Activated CD8-positive, alpha-beta T cell treated with anti-CD3 and anti-CD28 coated beads, Interleukin-2, amount 10 ng/mL, durations not matched to agents 7 days and 5 days (primary cell): ENCODE measurements around the gene PCDHGA11. TPM values are rescaled to one million over a fixed set of nuclear protein-coding genes. Genes with fewer than 3 reads are reported as not detected.
"Not testable (repeated sequence)": the region's sequence is repeated elsewhere in the genome, so short reads cannot be mapped to it uniquely, and the experiment has no call there.

Experiments
- ATAC-seq: fragments of 150-1000 bp; cut with Tn5 transposase; one replicate; pipeline ENCODE4 v1.10.0; 2021; ENCODE audit warnings: moderate library complexity
- CTCF ChIA-PET: fragments of 350-600 bp; sonication (Branson Sonifier 250); formaldehyde crosslinking; loops from one replicate; lab custom pipeline; 2021; ENCODE audit warnings: antibody characterized with exemption; lab: Charles Lee
- POLR2A ChIA-PET: fragments of 350-600 bp; sonication (Branson Sonifier 250); formaldehyde crosslinking; loops from one replicate; lab custom pipeline; 2021; ENCODE audit warnings: antibody characterized with exemption; lab: Charles Lee
- DNase-seq: peaks from one replicate; pipeline ENCODE4 v3.0.0-alpha.2; 2020
- H3K27ac Mint-ChIP-seq: one replicate; pipeline ENCODE4 v1.8.0; 2021; ENCODE audit warnings: mild to moderate bottlenecking, mixed read lengths
- H3K27me3 Mint-ChIP-seq: one replicate; pipeline ENCODE4 v1.8.0; 2021; ENCODE audit warnings: low read depth, mixed read lengths
- H3K36me3 Mint-ChIP-seq: one replicate; pipeline ENCODE4 v1.8.0; 2021; ENCODE audit warnings: low read depth, mixed read lengths
- H3K4me1 Mint-ChIP-seq: one replicate; pipeline ENCODE4 v1.8.0; 2021; ENCODE audit warnings: low read depth, mixed read lengths
- H3K4me3 Mint-ChIP-seq: one replicate; pipeline ENCODE4 v1.8.0; 2021; ENCODE audit warnings: mild to moderate bottlenecking, mixed read lengths
- H3K9me3 Mint-ChIP-seq: one replicate; pipeline ENCODE4 v1.8.0; 2022; ENCODE audit warnings: mixed read lengths; ENCODE audit not compliant: insufficient read depth
- total RNA-seq, 2 experiments: library from RNA; stranded (reverse); gene quantifications; one replicate each; pipeline ENCODE4 v1.2.3, GENCODE V29; 2021

The PCDHGA11 gene
- total RNA-seq, 2 experiments from 2014 or later = 0.05 TPM; not detected in 1

DNA sequence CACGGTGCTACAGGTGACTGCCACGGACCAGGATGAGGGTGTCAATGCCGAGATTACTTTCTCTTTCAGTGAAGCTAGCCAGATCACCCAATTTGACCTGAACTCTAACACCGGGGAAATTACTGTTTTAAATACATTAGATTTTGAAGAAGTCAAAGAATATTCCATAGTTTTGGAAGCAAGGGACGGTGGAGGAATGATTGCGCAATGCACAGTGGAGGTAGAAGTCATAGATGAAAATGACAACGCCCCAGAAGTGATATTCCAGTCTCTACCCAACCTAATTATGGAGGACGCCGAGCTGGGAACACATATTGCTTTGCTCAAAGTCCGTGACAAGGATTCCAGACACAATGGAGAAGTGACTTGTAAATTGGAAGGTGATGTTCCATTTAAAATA is 32.2 kb upstream of the PCDHGA11 start:
- peaks cover 32% of the 10 kb centered on the region for H3K27me3 Mint-ChIP-seq
- no peaks in the 10 kb centered on the region for H3K4me1 Mint-ChIP-seq
- H3K27ac Mint-ChIP-seq = no peak overlapping the region
- DNase-seq (no peak), ATAC-seq (no peak)
- H3K4me3 Mint-ChIP-seq = peak overlapping the region; percentile 0
- CTCF ChIA-PET = interaction anchor here (0.8 to 2.5 kb wide), 2 partner anchors 25 to 125 kb away, joined by 3 to 9 read pairs; partner anchors contain the start of gene PCDHGA10
- peaks cover 5% of the 10 kb centered on the region for H3K36me3 Mint-ChIP-seq
- POLR2A ChIA-PET = no interaction called here
- H3K9me3 Mint-ChIP-seq = peaks cover 32% of the 10 kb centered on the region

DNA sequence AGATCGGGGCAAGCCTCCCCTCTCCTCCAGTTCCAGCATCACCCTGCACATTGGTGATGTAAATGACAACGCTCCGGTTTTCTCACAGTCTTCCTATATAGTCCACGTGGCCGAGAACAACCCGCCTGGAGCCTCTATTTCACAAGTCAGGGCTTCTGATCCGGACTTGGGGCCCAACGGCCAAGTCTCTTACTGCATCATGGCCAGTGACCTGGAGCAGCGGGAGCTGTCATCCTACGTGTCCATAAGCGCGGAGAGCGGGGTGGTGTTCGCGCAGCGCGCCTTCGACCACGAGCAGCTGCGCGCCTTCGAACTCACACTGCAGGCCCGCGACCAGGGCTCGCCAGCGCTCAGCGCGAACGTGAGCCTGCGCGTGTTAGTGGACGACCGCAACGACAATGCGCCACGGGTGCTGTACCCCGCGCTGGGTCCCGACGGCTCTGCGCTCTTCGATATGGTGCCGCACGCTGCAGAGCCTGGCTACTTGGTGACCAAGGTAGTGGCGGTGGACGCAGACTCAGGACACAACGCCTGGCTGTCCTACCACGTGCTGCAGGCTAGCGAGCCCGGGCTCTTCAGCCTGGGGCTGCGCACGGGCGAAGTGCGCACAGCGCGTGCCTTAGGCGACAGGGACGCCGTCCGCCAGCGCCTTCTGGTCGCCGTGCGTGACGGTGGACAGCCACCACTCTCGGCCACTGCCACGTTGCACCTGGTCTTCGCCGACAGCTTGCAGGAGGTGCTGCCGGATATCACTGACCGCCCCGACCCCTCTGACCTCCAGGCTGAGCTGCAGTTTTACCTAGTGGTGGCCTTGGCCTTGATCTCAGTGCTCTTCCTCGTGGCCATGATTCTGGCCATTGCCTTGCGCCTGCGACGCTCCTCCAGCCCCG is 31.5 kb upstream of the PCDHGA11 start:
- ATAC-seq (no peak), DNase-seq (no peak)
- Mint-ChIP-seq H3K27ac (no peak overlapping the region), H3K4me1 (no peaks in the 10 kb centered on the region), H3K4me3 (no peak overlapping the region), H3K27me3 (peaks cover 30% of the 10 kb centered on the region), H3K36me3 (peaks cover 6% of the 10 kb centered on the region), H3K9me3 (peaks cover 34% of the 10 kb centered on the region)
- ChIA-PET CTCF (interaction anchor here (0.8 to 2.5 kb wide), 2 partner anchors 24 to 124 kb away, joined by 3 to 9 read pairs; partner anchors contain the start of gene PCDHGA10), POLR2A (no interaction called here)

DNA sequence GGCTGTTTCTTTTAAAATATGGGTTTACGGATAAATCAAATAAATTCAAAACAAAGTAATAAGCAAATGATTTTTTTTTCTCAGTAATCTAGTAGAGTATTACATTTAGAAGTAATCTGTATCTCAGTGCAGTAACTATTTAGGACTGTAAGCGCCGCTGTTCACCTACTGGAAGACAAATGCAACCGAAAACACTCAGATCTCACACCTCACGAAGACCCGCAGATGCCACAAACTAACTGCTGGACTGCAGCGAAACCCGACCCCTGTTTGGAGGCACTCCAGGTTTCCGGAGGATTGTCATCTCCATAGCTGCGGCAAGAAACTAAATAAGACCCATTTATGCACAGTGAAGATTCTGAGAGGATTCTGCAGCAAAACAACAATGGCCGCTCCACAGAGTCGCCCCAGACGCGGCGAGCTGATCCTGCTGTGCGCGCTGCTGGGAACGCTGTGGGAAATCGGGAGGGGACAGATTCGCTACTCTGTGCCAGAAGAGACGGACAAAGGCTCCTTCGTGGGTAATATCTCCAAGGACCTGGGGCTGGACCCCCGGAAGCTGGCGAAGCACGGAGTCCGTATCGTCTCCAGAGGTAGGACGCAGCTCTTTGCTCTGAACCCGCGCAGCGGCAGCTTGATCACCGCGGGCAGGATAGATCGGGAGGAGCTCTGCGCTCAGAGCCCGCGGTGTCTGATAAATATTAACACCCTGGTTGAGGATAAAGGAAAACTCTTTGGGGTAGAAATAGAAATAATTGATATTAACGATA is 28.2 kb upstream of the PCDHGA11 start, which contains the start of gene PCDHGA8:
Gene PCDHGA8 (plus strand): TSS at position 205 of the 770 bp plus-strand sequence. CDS start 181 bp downstream, at position 386.
- Mint-ChIP-seq H3K27me3 (peaks cover 35% of the 10 kb centered on the region), H3K27ac (no peak within 1 kb of the TSS), H3K36me3 (peaks cover 9% of the 10 kb centered on the region), H3K4me1 (no peaks in the 10 kb centered on the region), H3K9me3 (peaks cover 39% of the 10 kb centered on the region), H3K4me3 (no peak within 1 kb of the TSS)
- POLR2A ChIA-PET = no interaction called here
- CTCF ChIA-PET = interaction anchor here (1.0 to 2.2 kb wide), 5 partner anchors 21 to 120 kb away, joined by 3 to 8 read pairs (median 6); partner anchors contain the start of genes PCDHGA10, PCDHGA11, PCDHGA12 and TAF7
- ATAC-seq (no peak), DNase-seq (no peak)

DNA sequence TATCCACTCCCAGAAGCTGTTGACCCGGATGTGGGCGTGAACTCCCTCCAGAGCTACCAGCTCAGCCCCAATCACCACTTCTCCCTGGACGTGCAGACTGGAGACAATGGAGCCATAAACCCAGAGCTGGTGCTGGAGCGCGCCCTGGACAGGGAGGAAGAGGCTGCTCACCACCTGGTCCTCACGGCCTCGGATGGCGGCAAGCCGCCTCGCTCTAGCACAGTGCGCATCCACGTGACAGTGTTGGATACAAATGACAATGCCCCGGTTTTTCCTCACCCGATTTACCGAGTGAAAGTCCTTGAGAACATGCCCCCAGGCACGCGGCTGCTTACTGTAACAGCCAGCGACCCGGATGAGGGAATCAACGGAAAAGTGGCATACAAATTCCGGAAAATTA is 27.6 kb upstream of the PCDHGA11 start:
- ATAC-seq (no peak), DNase-seq (no peak)
- ChIA-PET CTCF (interaction anchor here (1.0 to 2.2 kb wide), 4 partner anchors 20 to 120 kb away, joined by 3 to 8 read pairs (median 6); partner anchors contain the start of genes PCDHGA10, PCDHGA11 and PCDHGA12), POLR2A (no interaction called here)
- H3K9me3 Mint-ChIP-seq = peaks cover 39% of the 10 kb centered on the region
- H3K36me3 Mint-ChIP-seq = peaks cover 9% of the 10 kb centered on the region
- no peak overlapping the region for H3K27ac Mint-ChIP-seq
- no peak overlapping the region for H3K4me3 Mint-ChIP-seq
- H3K4me1 Mint-ChIP-seq = no peaks in the 10 kb centered on the region
- H3K27me3 Mint-ChIP-seq = peaks cover 34% of the 10 kb centered on the region

DNA sequence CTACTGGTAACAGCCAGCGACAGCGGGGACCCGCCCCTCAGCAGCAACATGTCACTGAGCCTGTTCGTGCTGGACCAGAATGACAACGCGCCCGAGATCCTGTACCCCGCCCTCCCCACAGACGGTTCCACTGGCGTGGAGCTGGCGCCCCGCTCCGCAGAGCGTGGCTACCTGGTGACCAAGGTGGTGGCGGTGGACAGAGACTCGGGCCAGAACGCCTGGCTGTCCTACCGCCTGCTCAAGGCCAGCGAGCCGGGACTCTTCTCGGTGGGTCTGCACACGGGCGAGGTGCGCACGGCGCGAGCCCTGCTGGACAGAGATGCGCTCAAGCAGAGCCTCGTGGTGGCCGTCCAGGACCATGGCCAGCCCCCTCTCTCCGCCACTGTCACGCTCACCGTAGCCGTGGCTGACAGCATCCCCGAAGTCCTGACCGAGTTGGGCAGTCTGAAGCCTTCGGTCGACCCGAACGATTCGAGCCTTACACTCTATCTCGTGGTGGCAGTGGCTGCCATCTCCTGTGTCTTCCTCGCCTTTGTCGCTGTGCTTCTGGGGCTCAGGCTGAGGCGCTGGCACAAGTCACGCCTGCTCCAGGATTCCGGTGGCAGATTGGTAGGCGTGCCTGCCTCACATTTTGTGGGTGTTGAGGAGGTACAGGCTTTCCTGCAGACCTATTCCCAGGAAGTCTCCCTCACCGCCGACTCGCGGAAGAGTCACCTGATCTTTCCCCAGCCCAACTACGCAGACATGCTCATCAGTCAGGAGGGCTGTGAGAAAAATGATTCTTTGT is 26.3 kb upstream of the PCDHGA11 start:
- CTCF ChIA-PET = interaction anchor here (1.0 to 3.7 kb wide), 4 partner anchors 19 to 172 kb away, joined by 3 to 17 read pairs (median 4); partner anchors contain the start of gene PCDHGA10
- not testable (repeated sequence) for ATAC-seq

DNA sequence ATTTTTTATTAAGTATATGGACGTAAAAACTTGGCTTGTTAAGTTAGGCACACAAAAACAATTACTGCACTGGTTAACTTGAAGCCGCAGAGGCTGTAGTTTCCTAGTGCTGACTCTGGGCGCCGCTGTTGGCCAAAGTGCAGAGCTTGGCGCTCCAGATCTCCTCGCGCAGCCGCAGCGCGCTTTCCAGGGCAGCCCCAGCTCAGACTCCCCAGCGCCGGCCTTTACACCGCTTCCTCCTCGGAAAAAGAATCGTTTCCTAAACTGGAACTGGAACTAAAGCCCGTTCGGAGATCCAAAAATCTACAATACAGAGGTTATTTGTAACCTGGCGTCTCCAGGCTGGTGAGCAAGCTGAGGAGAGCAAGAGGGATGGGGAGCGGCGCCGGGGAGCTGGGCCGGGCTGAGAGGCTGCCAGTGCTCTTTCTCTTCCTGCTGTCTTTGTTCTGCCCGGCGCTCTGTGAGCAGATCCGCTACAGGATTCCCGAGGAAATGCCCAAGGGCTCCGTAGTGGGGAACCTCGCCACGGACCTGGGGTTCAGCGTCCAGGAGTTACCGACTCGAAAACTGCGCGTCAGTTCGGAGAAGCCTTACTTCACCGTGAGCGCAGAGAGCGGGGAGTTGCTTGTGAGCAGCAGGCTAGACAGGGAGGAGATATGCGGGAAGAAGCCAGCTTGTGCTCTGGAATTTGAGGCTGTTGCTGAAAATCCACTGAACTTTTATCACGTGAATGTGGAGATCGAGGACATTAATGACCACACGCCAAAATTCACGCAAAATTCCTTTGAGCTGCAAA is 22.9 kb upstream of the PCDHGA11 start, which contains the start of gene PCDHGB5:
Gene PCDHGB5 (plus strand): TSS at position 192 of the 796 bp plus-strand sequence. CDS start 181 bp downstream, at position 373.
- POLR2A ChIA-PET, H3K4me1 Mint-ChIP-seq, H3K27ac Mint-ChIP-seq: not testable (repeated sequence)
- Mint-ChIP-seq H3K4me3 (peak within 1 kb of the TSS; percentile 36), H3K27me3 (peaks cover 39% of the 10 kb centered on the region), H3K9me3 (peaks cover 31% of the 10 kb centered on the region), H3K36me3 (peaks cover 13% of the 10 kb centered on the region)
- DNase-seq (peak; percentile 58), ATAC-seq (peak; percentile 65)
- CTCF ChIA-PET = interaction anchor here (0.9 to 3.7 kb wide), 12 partner anchors 9 to 166 kb away, joined by 3 to 17 read pairs (median 5); partner anchors contain the start of genes PCDHGA10, PCDHGA11, PCDHGA12 and PCDHGA5

More for the DNA sequence above, 26.3 kb upstream of the PCDHGA11 start:
- peaks cover 15% of the 10 kb centered on the region for H3K36me3 Mint-ChIP-seq
- H3K27ac Mint-ChIP-seq, H3K4me1 Mint-ChIP-seq, DNase-seq, H3K4me3 Mint-ChIP-seq, POLR2A ChIA-PET: not testable (repeated sequence)
- peaks cover 38% of the 10 kb centered on the region for H3K9me3 Mint-ChIP-seq
- H3K27me3 Mint-ChIP-seq = peaks cover 35% of the 10 kb centered on the region

DNA sequence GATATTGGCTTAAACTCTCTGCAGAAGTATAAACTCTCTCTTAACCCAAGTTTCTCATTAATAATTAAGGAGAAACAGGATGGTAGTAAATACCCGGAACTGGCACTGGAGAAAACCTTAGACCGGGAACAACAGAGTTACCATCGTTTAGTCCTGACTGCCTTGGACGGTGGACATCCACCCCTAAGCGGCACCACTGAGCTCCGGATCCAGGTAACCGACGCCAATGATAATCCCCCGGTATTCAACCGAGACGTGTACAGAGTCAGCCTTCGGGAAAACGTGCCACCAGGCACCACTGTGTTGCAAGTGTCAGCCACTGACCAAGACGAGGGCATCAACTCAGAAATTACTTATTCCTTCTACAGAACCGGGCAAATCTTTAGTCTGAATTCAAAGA is 22.2 kb upstream of the PCDHGA11 start:
- POLR2A ChIA-PET = no interaction called here
- CTCF ChIA-PET = interaction anchor here (1.8 to 3.7 kb wide), 4 partner anchors 15 to 165 kb away, joined by 5 to 17 read pairs (median 6); partner anchors contain the start of gene PCDHGA10
- peaks cover 3% of the 10 kb centered on the region for H3K4me1 Mint-ChIP-seq
- DNase-seq (no peak), ATAC-seq (no peak)
- peaks cover 31% of the 10 kb centered on the region for H3K9me3 Mint-ChIP-seq
- H3K27me3 Mint-ChIP-seq = peaks cover 46% of the 10 kb centered on the region
- no peak overlapping the region for H3K27ac Mint-ChIP-seq
- peak overlapping the region; percentile 4 for H3K4me3 Mint-ChIP-seq
- H3K36me3 Mint-ChIP-seq = peaks cover 11% of the 10 kb centered on the region

DNA sequence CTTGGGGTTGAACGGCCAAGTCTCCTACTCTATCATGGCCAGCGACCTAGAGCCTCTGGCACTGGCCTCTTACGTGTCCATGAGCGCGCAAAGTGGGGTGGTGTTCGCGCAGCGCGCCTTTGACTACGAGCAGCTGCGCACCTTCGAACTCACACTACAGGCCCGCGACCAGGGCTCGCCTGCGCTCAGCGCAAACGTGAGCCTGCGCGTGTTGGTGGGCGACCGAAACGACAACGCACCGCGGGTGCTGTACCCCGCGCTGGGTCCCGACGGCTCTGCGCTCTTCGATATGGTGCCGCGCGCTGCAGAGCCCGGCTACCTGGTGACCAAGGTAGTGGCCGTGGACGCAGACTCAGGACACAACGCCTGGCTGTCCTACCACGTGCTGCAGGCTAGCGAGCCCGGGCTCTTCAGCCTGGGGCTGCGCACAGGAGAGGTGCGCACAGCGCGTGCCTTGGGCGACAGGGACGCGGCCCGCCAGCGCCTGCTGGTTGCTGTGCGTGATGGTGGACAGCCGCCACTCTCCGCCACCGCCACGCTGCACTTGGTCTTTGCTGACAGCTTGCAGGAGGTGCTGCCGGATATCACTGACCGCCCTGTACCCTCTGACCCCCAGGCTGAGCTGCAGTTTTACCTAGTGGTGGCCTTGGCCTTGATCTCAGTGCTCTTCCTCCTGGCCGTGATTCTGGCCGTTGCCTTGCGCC is 21.1 kb upstream of the PCDHGA11 start:
- no peak overlapping the region for H3K4me3 Mint-ChIP-seq
- ChIA-PET CTCF (interaction anchor here (0.9 to 1.1 kb wide), 2 partner anchors 13 to 79 kb away, joined by 3 read pairs; partner anchors contain the start of genes PCDHGA10 and TAF7), POLR2A (no interaction called here)
- no peak for ATAC-seq
- peak overlapping the region; percentile 23 for H3K27ac Mint-ChIP-seq
- H3K27me3 Mint-ChIP-seq = peaks cover 49% of the 10 kb centered on the region
- H3K9me3 Mint-ChIP-seq = peaks cover 23% of the 10 kb centered on the region
- H3K4me1 Mint-ChIP-seq = peaks cover 3% of the 10 kb centered on the region
- H3K36me3 Mint-ChIP-seq = peaks cover 12% of the 10 kb centered on the region
- DNase-seq = no peak

DNA sequence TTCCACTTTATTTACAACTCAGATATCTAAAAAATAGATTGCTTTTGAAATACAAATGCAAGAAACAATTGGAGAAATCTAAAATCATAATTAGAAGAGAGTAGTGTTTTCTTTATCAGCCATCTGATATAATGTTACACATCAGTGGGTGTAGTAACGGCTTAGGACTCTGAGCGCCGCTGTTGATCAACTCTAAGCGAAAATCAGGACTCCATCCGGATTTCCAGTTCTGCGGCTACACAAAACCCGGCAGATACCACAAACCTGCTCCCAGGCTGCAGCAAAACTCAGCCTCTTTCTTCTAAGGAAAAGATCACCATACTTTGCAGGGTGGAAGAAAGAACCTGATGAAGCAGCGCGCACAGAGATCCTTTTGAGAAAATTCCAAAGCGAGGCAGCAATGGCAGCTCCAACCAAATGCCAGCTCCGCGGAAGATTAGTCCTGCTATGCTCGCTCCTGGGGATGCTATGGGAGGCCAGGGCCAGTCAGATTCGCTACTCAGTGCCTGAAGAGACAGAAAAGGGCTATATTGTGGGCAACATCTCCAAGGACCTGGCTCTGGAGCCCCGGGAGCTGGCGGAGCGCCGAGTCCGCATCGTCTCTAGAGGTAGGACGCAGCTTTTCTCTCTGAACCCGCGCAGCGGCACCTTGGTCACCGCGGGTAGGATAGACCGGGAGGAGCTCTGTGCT is 18.2 kb upstream of the PCDHGA11 start, which contains the start of gene PCDHGA9:
Gene PCDHGA9 (plus strand): TSS at position 226 of the 691 bp plus-strand sequence. CDS start 175 bp downstream, at position 401.
- Mint-ChIP-seq H3K36me3 (peaks cover 9% of the 10 kb centered on the region), H3K9me3 (peaks cover 18% of the 10 kb centered on the region), H3K27me3 (peaks cover 46% of the 10 kb centered on the region), H3K27ac (no peak within 1 kb of the TSS), H3K4me1 (peaks cover 3% of the 10 kb centered on the region), H3K4me3 (peak within 1 kb of the TSS; percentile 26)
- ChIA-PET CTCF (interaction anchor here (1.1 to 1.8 kb wide), 2 partner anchors 9 to 155 kb away, joined by 3 read pairs; no protein-coding TSS in a partner anchor), POLR2A (no interaction called here)
- no peak for ATAC-seq
- no peak for DNase-seq
